ENCODE data around the gene WNK4.

WNK4 gene

DNA sequence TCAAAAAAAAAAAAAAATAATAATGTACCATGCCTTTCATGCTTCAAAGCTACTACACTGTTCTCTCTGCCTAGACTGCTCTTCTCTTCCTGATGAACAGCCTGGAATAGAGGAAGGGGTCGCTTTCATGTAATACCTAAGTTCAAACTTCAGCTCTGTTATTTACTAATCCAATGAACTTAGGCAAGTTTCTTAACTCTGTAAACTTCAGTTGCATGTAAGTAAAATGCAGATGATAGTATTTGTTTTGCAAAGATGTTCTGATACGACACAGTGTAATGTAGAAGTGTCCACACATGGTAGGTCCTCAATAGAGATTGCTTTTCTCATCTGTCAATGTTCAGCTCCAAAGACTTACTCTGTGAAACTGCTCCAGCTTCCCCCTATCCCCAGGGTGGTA lies 11.5 kb downstream of the WNK4 start:
- H3K4me3 ChIP-seq (ENCODE audit: low read length): no peak overlapping the region
- TF ChIP-seq, protein P1, sequence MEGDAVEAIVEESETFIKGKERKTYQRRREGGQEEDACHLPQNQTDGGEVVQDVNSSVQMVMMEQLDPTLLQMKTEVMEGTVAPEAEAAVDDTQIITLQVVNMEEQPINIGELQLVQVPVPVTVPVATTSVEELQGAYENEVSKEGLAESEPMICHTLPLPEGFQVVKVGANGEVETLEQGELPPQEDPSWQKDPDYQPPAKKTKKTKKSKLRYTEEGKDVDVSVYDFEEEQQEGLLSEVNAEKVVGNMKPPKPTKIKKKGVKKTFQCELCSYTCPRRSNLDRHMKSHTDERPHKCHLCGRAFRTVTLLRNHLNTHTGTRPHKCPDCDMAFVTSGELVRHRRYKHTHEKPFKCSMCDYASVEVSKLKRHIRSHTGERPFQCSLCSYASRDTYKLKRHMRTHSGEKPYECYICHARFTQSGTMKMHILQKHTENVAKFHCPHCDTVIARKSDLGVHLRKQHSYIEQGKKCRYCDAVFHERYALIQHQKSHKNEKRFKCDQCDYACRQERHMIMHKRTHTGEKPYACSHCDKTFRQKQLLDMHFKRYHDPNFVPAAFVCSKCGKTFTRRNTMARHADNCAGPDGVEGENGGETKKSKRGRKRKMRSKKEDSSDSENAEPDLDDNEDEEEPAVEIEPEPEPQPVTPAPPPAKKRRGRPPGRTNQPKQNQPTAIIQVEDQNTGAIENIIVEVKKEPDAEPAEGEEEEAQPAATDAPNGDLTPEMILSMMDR (conservative IDR thresholded peaks at IDR 0.05; ENCODE audit: low read length): no peak
- no peak for DNase-seq (ENCODE audit: low read depth)

DNA sequence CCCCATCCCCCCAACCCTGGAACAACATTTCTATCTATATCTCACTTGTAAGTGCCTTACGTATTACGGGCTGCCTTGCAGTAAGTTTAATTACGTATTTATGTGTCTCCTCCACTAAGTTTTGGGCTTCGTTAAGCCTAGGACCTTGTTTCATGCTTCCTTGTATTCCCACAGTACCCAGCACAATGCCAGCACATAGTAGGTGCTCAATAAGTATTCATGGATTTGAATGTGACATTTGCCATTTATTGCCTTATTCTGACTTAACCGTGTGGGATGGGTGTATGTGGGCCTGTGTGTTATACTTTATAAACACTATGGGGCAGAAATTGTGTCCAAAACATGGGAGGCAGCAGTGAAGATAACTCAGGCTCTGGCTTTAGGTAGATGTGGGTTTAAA lies 12.1 kb downstream of the WNK4 start:
- no peak overlapping the region for H3K4me3 ChIP-seq (ENCODE audit: low read length)
- DNase-seq (ENCODE audit: low read depth): no peak
- TF ChIP-seq, protein P1 (conservative IDR thresholded peaks at IDR 0.05; ENCODE audit: low read length): no peak

DNA sequence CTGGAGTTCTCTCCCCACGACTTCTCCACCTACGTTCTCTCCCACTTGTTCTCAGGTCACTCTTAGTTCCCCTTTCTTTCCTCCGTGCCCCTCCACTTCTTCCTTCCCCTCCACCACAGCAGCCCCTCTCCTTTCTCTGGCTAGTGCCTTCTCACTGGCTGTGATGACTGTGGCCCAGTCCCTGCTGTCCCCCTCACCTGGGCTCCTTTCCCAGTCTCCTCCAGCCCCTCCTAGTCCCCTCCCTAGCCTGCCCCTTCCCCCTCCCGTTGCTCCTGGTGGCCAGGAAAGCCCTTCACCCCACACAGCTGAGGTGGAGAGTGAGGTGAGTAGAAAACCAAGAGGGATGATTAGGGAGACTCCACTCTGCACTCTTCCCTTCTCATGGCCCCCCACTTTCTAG lies 14.7 kb downstream of the WNK4 start:
- no peak overlapping the region for H3K4me3 ChIP-seq (ENCODE audit: low read length)
- TF ChIP-seq, protein P1 (conservative IDR thresholded peaks at IDR 0.05; ENCODE audit: low read length): no peak
- no peak for DNase-seq (ENCODE audit: low read depth)

DNA sequence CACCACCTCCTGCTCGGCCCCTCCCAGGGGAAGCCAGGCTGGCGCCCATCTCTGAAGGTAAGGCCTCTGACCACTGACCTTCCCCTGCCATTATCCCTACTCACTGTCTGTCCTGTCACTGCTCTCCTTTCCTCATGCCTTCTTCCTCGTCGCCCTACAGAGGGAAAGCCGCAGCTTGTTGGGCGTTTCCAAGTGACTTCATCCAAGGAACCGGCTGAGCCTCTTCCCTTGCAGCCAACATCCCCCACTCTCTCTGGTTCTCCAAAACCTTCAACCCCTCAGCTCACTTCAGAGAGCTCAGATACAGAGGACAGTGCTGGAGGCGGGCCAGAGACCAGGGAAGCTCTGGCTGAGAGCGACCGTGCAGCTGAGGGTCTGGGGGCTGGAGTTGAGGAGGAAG lies 15.1 kb downstream of the WNK4 start:
- H3K4me3 ChIP-seq (ENCODE audit: low read length): no peak overlapping the region
- TF ChIP-seq, protein P1 (conservative IDR thresholded peaks at IDR 0.05; ENCODE audit: low read length): no peak
- no peak for DNase-seq (ENCODE audit: low read depth)

DNA sequence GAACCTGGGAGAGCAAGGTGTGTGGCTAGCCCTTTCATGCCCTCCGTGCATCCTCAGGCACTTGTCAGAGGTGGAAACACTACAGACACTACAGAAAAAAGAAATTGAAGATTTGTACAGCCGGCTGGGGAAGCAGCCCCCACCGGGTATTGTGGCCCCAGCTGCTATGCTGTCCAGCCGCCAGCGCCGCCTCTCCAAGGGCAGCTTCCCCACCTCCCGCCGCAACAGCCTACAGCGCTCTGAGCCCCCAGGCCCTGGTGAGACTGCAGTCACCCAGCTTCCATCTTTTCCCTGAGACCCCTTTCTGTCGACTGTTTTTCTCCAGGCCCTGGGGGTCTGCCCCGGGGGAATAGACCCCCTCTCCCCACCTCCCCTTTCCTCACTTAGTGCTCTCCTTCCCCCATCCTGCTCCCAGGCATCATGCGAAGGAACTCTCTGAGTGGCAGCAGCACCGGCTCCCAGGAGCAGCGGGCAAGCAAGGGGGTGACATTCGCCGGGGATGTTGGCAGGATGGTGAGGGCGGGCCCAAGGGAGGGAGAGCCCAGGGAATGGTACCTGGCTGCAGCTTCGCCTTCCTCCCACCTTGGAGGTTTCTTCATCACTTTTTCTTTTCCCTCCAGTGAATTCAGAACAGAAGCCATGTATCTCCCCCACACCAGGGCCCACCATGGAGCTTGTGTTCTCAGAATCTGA lies 15.8 kb downstream of the WNK4 start:
- no peak overlapping the region for H3K4me3 ChIP-seq (ENCODE audit: low read length)
- TF ChIP-seq, protein P1 (conservative IDR thresholded peaks at IDR 0.05; ENCODE audit: low read length): no peak
- no peak for DNase-seq (ENCODE audit: low read depth)

DNA sequence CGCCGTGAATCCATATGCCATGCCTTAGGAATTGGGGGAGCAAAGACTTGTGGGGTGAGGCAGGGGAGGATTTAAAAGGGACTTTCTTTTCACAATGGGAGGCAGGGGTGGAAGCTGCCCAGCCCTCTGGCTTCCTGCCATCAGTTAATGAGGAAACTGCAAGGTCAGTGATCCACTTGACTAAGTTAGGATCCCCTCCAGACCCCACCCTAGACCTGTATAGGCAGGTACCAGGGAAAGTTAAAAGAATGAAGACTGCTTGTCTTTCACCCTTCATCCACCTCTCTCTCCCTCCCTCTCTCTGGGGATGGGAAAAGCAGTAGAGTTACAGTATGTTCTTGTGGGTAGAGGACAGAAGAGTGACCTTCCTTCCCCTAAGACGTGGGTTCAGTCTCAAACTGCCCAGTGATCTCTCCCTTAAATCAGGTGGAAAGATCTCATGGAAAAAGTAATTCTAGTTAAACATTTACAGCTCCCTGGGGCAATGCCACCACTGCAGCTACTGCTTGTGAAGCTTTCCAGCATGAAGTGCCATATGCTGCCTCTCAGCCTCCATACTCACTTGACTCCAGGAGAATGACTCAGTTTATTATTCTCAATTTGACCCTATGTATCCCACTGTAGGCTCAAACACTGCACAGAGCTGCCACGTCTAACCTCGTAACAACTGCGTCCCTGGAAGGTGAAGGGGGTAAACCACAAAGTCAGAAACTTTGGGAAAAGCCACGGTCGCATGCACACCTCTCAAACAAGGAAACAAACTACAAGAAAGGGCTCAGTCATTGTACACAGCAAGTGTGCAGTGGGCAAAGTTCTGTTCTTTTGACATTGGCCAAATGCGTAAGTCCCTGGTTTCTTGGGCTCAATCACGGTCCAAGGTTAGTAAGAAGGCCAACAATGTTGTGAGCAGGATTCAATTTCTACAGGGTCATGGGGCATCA lies 16.9 kb downstream of the WNK4 start:
- no peak for DNase-seq (ENCODE audit: low read depth)
- H3K4me3 ChIP-seq (ENCODE audit: low read length): peak overlapping the region; percentile 94
- TF ChIP-seq, protein P1 (conservative IDR thresholded peaks at IDR 0.05; ENCODE audit: low read length): no peak
